Endothelial cell of umbilical vein (primary cell): ENCODE results near the gene TMEM132E. TPM values are rescaled to one million over a fixed set of nuclear protein-coding genes. Genes with fewer than 3 reads are reported as not detected.

Experiments used
- BruUV-seq: library from RNA; stranded (reverse); fragments of 400-500 nt; replicated peaks from 2 replicates; lab custom pipeline; 2021; lab: Mats Ljungman, UMichigan
- CTCF ChIA-PET: fragments of 300-600, 350-600 bp; sonication (Branson Sonifier 250); formaldehyde crosslinking; loops from one replicate; lab custom pipeline; 2021; ENCODE audit warnings: antibody characterized with exemption, inconsistent platforms; lab: Charles Lee
- POLR2A ChIA-PET: fragments of 300-600, 350-600 bp; sonication (Branson Sonifier 250); formaldehyde crosslinking; loops from one replicate; lab custom pipeline; 2021; ENCODE audit warnings: antibody characterized with exemption, inconsistent platforms; lab: Charles Lee
- DNase-seq: peaks from one replicate; pipeline ENCODE4 v3.0.0-alpha.2; 2011; ENCODE audit warnings: low read depth, low spot score
- FAIRE-seq: peaks from 2 replicates; lab custom pipeline; 2011; peaks lifted over from hg19 to GRCh38; lab: Jason Lieb, UNC
- H2AFZ ChIP-seq: 2 replicates; pipeline ENCODE4 v1.6.0; 2012; ENCODE audit warnings: low read depth, low read length, control low read depth, inconsistent platforms
- H3K27ac ChIP-seq: 2 replicates; pipeline ENCODE4 v1.5.1; 2011; ENCODE audit warnings: low read depth, mild to moderate bottlenecking, control low read depth, low read length, moderate library complexity; ENCODE audit not compliant: insufficient read depth
- H3K27me3 ChIP-seq, 2 experiments: 2 replicates each; pipeline versions ENCODE4 v1.6.0 to v1.6.1; 2011; ENCODE audit warnings: low read length in 2 of 2, mixed read lengths in 1 of 2; ENCODE audit not compliant: control insufficient read depth in 2 of 2, insufficient read depth in 2 of 2
- H3K36me3 ChIP-seq, 2 experiments: 2 replicates in 1 of 2; 3 replicates in 1 of 2; pipeline ENCODE4 v1.5.1; 2011; ENCODE audit warnings: low read length in 2 of 2, mild to moderate bottlenecking in 1 of 2, moderate library complexity in 1 of 2; ENCODE audit not compliant: control insufficient read depth in 2 of 2, insufficient read depth in 2 of 2; ENCODE audit errors: extremely low read depth in 1 of 2
- H3K4me1 ChIP-seq: 3 replicates; pipeline ENCODE4 v1.5.1; 2011; ENCODE audit warnings: mild to moderate bottlenecking, low read length; ENCODE audit not compliant: control insufficient read depth, insufficient read depth; ENCODE audit errors: extremely low read depth
- H3K4me2 ChIP-seq: 2 replicates; pipeline ENCODE4 v1.6.1; 2011; ENCODE audit warnings: low read length, control low read depth, mixed read lengths; ENCODE audit not compliant: insufficient read depth
- H3K4me3 ChIP-seq, 3 experiments: fragments of 200-600 bp in 1 of 3; sonication (generic), shearing (Covaris generic) in 1 of 3; replicated peaks in 1 of 3; 2 replicates each; pipeline ENCODE4 v1.5.1; 2011 to 2016; ENCODE audit warnings: control low read depth in 3 of 3, low read length in 3 of 3, mild to moderate bottlenecking in 2 of 3, inconsistent platforms in 1 of 3, low read depth in 1 of 3, moderate library complexity in 1 of 3; ENCODE audit not compliant: insufficient read depth in 1 of 3
- H3K79me2 ChIP-seq: 2 replicates; pipeline ENCODE4 v1.6.0; 2012; ENCODE audit warnings: low read length, inconsistent platforms; ENCODE audit not compliant: control insufficient read depth, insufficient read depth
- H3K9ac ChIP-seq: replicated peaks from 2 replicates; pipeline ENCODE3; 2011; ENCODE audit warnings: low read length, control low read depth; ENCODE audit not compliant: insufficient read depth; ENCODE audit errors: extremely low read depth
- H3K9me1 ChIP-seq: replicated peaks from 3 replicates; pipeline ENCODE4 v1.6.0; 2011; ENCODE audit warnings: mild to moderate bottlenecking, low read length; ENCODE audit not compliant: control insufficient read depth, insufficient read depth; ENCODE audit errors: extremely low read depth
- H3K9me3 ChIP-seq: replicated peaks from 2 replicates; pipeline ENCODE4 v1.5.1; 2012; ENCODE audit warnings: low read length, inconsistent platforms; ENCODE audit not compliant: control insufficient read depth, insufficient read depth
- H4K20me1 ChIP-seq: replicated peaks from 2 replicates; pipeline ENCODE3; 2011; ENCODE audit warnings: mild to moderate bottlenecking, low read length; ENCODE audit not compliant: control insufficient read depth, insufficient read depth; ENCODE audit errors: extremely low read depth
- CTCF ChIP-seq, 2 donors: IDR thresholded peaks; 1 replicate in 1 of 2; 2 replicates in 1 of 2; pipeline ENCODE4 v1.5.1; 2011; ENCODE audit warnings: low read length in 2 of 2, mild to moderate bottlenecking in 2 of 2, moderate library complexity in 2 of 2, control low read depth in 1 of 2, inconsistent platforms in 1 of 2, low read depth in 1 of 2; ENCODE audit not compliant: insufficient read depth in 1 of 2; ENCODE audit errors: extremely low read depth in 1 of 2
- EZH2 ChIP-seq: IDR thresholded peaks from 2 replicates; pipeline ENCODE4 v1.6.1; 2012; ENCODE audit warnings: borderline replicate concordance, low read depth, mild to moderate bottlenecking, moderate library complexity, low read length, inconsistent platforms; ENCODE audit not compliant: severe bottlenecking
- FOS ChIP-seq: IDR thresholded peaks from 2 replicates; pipeline ENCODE4 v1.6.1; 2011; ENCODE audit warnings: mild to moderate bottlenecking, low read length, moderate library complexity, borderline replicate concordance; ENCODE audit not compliant: insufficient read depth
- GATA2 ChIP-seq: IDR thresholded peaks from 2 replicates; pipeline ENCODE4 v1.7.0; 2011; ENCODE audit warnings: low read depth, mild to moderate bottlenecking, moderate library complexity, mixed read lengths, low read length; ENCODE audit not compliant: insufficient read length, insufficient read depth
- JUN ChIP-seq: IDR thresholded peaks from 2 replicates; pipeline ENCODE4 v1.6.1; 2011; ENCODE audit warnings: borderline replicate concordance, low read depth; ENCODE audit not compliant: insufficient read length, insufficient read depth
- MYC ChIP-seq: IDR thresholded peaks from one replicate; pipeline ENCODE4 v1.6.1; 2011; ENCODE audit warnings: mild to moderate bottlenecking, low read depth, low read length
- POLR2A ChIP-seq: IDR thresholded peaks from 2 replicates; pipeline ENCODE4 v1.6.1; 2012; ENCODE audit warnings: low read depth, mild to moderate bottlenecking, control low read depth, low read length
- POLR2AphosphoS5 ChIP-seq: IDR thresholded peaks from 2 replicates; pipeline ENCODE4 v1.6.1; 2012; ENCODE audit warnings: low read depth, mild to moderate bottlenecking, control low read depth, low read length, moderate library complexity; ENCODE audit not compliant: insufficient read depth
- dilution Hi-C: fragments of 300-500 bp; cut with MboI; formaldehyde crosslinking; loops from one replicate; pipeline ENCODE4 v1.15.0; 2019; ENCODE audit warnings: low sequenced_read_pairs; ENCODE audit not compliant: extremely low pct_ligation_motif_present
- intact Hi-C: fragments of 100-400 bp; cut with micrococcal nuclease; formaldehyde crosslinking; loops from one replicate; pipeline ENCODE4 v1.10.0; 2022
- polyA plus RNA-seq, 4 experiments: library from polyadenylated mRNA; depleted of rRNA in 3 of 4; stranded (reverse) in 3 of 4; unstranded in 1 of 4; fragments of >200 nt; gene quantifications; 2 replicates each; pipeline versions ENCODE4 v1.2.1 to v1.2.3, GENCODE V29; 2011 to 2012; ENCODE audit warnings: missing spikeins in 1 of 4
- total RNA-seq: library from RNA; stranded (reverse); gene quantifications from 2 replicates; pipeline ENCODE4 v1.2.3, GENCODE V29; 2021
- TF ChIP-seq, protein P1 (sequence below): IDR thresholded peaks from 2 replicates; pipeline ENCODE4 v1.6.1; 2011; ENCODE audit not compliant: insufficient read depth, insufficient read length

TMEM132E gene
- total and polyA plus RNA-seq, 2 donors (not counting 3 experiments of a cell fraction or from before 2014, with no cell fraction given): not detected

GRCh38 chr17:34654881-34655276 lies 75.5 kb downstream of the TMEM132E start:
- Histone ChIP-seq H3K79me2 (no peaks in the 10 kb centered on the region), H3K9me3 (no peaks in the 10 kb centered on the region), H4K20me1 (no peaks in the 10 kb centered on the region), H3K36me3 (no peaks in the 10 kb centered on the region), H3K4me3 (no peak overlapping the region), H3K9me1 (no peaks in the 10 kb centered on the region), H2AFZ (no peak overlapping the region), H3K27ac (no peak overlapping the region), H3K4me1 (no peaks in the 10 kb centered on the region), H3K9ac (no peak overlapping the region), H3K27me3 (no peaks in the 10 kb centered on the region), H3K4me2 (no peak overlapping the region)
- FAIRE-seq (no peak), DNase-seq (no peak)
- dilution Hi-C loops: no loop called here
- no TSS peak for BruUV-seq
- CTCF ChIA-PET: interaction anchor here (1.2 kb wide), 1 partner anchor 17 kb away, joined by 3 read pairs; no protein-coding TSS in a partner anchor
- TF ChIP-seq EZH2 (no peak), JUN (no peak), POLR2A (no peak), GATA2 (no peak), POLR2AphosphoS5 (no peak), MYC (no peak), CTCF (IDR thresholded peaks at IDR 0.05; ENCODE audit: extremely low read depth in 1 of 2, insufficient read depth in 1 of 2, low read depth in 1 of 2, low read length in 2 of 2) (no peak), FOS (no peak)
- TF ChIP-seq, protein P1, sequence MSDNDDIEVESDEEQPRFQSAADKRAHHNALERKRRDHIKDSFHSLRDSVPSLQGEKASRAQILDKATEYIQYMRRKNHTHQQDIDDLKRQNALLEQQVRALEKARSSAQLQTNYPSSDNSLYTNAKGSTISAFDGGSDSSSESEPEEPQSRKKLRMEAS: no peak
- intact Hi-C loops: no loop called here
- POLR2A ChIA-PET: no interaction called here
